SU-DHL-6 (cell line): Measurements from ENCODE around the gene ANTXRL.

Experiments used
- H2AFZ ChIP-seq: fragments of 200-600 bp; sonication (generic); 2 replicates; pipeline ENCODE4 v1.6.1; 2014; ENCODE audit warnings: low read depth, mild to moderate bottlenecking, moderate library complexity, mixed read lengths, antibody characterized with exemption, low read length; ENCODE audit not compliant: severe bottlenecking
- H3F3A ChIP-seq: fragments of 200-600 bp; shearing (Covaris generic); 2 replicates; pipeline ENCODE4 v1.6.0; 2016; ENCODE audit warnings: antibody characterized with exemption, mild to moderate bottlenecking; ENCODE audit not compliant: insufficient read depth
- H3K27ac ChIP-seq: fragments of 200-600 bp; sonication (generic); 2 replicates; pipeline ENCODE4 v1.5.1; 2016; ENCODE audit warnings: low read depth, mild to moderate bottlenecking, low read length, moderate library complexity, mixed read lengths
- H3K27me3 ChIP-seq: fragments of 200-600 bp; sonication (generic), shearing (Covaris generic); 2 replicates; pipeline ENCODE4 v1.6.0; 2014; ENCODE audit warnings: mild to moderate bottlenecking, low read length
- H3K36me3 ChIP-seq: fragments of 200-600 bp; sonication (generic); 2 replicates; pipeline ENCODE4 v1.6.1; 2014; ENCODE audit warnings: mild to moderate bottlenecking, low read length, mixed read lengths
- H3K4me2 ChIP-seq: fragments of 300-600, 200-600 bp; shearing (Covaris generic), sonication (generic); 2 replicates; pipeline ENCODE4 v1.6.0; 2014; ENCODE audit warnings: low read length, low read depth, mild to moderate bottlenecking; ENCODE audit not compliant: poor library complexity, severe bottlenecking
- H3K4me3 ChIP-seq: fragments of 200-600 bp; sonication (generic); 2 replicates; pipeline ENCODE4 v1.5.1; 2014; ENCODE audit warnings: antibody characterized with exemption, low read length, mild to moderate bottlenecking, mixed read lengths; ENCODE audit not compliant: insufficient read depth, poor library complexity, severe bottlenecking
- H3K79me2 ChIP-seq: fragments of 200-600 bp; sonication (generic); 2 replicates; pipeline ENCODE4 v1.6.1; 2014; ENCODE audit warnings: mild to moderate bottlenecking, low read length, moderate library complexity; ENCODE audit not compliant: insufficient read depth
- H3K9ac ChIP-seq: fragments of 200-600 bp; sonication (generic); 2 replicates; pipeline ENCODE4 v1.7.0; 2014; ENCODE audit warnings: mild to moderate bottlenecking, low read length
- H3K9me2 ChIP-seq: fragments of 200-600 bp; sonication (generic); replicated peaks from 2 replicates; pipeline ENCODE4 v1.6.1; 2014; ENCODE audit warnings: low read length; ENCODE audit not compliant: insufficient read depth
- H3K9me3 ChIP-seq: fragments of 200-600 bp; sonication (generic); 2 replicates; pipeline ENCODE4 v1.6.1; 2014; ENCODE audit warnings: low read length, mixed read lengths; ENCODE audit not compliant: insufficient read depth
- H4K20me1 ChIP-seq: fragments of 200-600 bp; sonication (generic); 2 replicates; pipeline ENCODE4 v1.6.1; 2014; ENCODE audit warnings: low read depth, mild to moderate bottlenecking, antibody characterized with exemption, low read length, moderate library complexity, mixed read lengths
- EZH2phosphoT487 ChIP-seq: fragments of 200-600 bp; sonication (generic), shearing (Covaris generic); conservative IDR thresholded peaks from 2 replicates; pipeline ENCODE4 v1.6.1; 2018; ENCODE audit warnings: mild to moderate bottlenecking, antibody characterized with exemption, low read length, moderate library complexity, mixed read lengths
- TF ChIP-seq, protein P1 (sequence below): fragments of 200-600 bp; sonication (generic); IDR thresholded peaks from one replicate; pipeline ENCODE4 v1.5.1; 2017; ENCODE audit warnings: antibody characterized with exemption, mild to moderate bottlenecking, low read length, moderate library complexity; ENCODE audit not compliant: insufficient read depth, poor library complexity, severe bottlenecking

ANTXRL gene

DNA sequence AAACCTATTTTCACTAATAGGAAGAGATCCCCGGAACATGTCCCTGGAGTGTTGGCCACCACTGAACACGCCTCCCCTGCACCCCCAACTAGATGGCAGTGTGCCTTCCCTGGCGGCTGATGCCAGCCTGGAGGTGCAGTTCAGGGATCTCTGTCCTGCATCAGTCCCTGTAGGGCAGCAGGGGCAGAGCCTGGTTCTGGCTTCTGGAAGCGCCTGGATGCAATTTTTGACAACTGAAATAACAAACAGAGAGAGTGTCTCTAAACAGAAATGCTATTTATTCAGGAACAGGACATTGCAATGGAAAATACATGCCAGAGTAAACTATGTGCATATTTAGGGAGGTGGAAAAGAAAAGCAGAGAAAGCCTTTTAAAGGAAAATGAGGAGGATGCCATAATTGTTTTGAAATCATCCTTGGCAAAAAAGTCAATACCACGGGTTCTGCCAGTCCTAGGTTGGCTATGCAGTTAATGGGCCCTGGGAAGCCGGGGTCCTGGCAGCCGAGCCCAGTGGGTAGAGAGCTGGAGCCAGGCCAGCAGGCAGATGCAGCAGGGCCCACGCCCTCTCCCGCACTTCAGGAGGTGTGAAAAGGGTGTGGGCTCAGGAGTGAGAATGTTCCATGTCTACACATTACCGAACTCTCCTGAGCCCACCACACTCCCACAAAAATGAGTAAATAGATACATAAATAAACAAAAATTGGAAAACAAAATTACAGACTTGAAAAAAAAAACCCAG, 18.5 kb downstream of the ANTXRL start:
- H3K9me3 ChIP-seq, result no peaks in the 10 kb centered on the region
- H3K27ac ChIP-seq, result no peak overlapping the region
- H3K4me2 ChIP-seq, result no peak overlapping the region
- H3K9me2 ChIP-seq, result no peaks in the 10 kb centered on the region
- TF ChIP-seq EZH2phosphoT487, result no peak
- TF ChIP-seq, protein P1, sequence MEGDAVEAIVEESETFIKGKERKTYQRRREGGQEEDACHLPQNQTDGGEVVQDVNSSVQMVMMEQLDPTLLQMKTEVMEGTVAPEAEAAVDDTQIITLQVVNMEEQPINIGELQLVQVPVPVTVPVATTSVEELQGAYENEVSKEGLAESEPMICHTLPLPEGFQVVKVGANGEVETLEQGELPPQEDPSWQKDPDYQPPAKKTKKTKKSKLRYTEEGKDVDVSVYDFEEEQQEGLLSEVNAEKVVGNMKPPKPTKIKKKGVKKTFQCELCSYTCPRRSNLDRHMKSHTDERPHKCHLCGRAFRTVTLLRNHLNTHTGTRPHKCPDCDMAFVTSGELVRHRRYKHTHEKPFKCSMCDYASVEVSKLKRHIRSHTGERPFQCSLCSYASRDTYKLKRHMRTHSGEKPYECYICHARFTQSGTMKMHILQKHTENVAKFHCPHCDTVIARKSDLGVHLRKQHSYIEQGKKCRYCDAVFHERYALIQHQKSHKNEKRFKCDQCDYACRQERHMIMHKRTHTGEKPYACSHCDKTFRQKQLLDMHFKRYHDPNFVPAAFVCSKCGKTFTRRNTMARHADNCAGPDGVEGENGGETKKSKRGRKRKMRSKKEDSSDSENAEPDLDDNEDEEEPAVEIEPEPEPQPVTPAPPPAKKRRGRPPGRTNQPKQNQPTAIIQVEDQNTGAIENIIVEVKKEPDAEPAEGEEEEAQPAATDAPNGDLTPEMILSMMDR, result no peak
- no peak overlapping the region for H3K4me3 ChIP-seq
- H4K20me1 ChIP-seq, result no peaks in the 10 kb centered on the region
- no peaks in the 10 kb centered on the region for H3K27me3 ChIP-seq
- no peaks in the 10 kb centered on the region for H3K79me2 ChIP-seq
- no peaks in the 10 kb centered on the region for H3K36me3 ChIP-seq
- H3F3A ChIP-seq, result no peaks in the 10 kb centered on the region
- H2AFZ ChIP-seq, result no peak overlapping the region
- no peak overlapping the region for H3K9ac ChIP-seq

DNA sequence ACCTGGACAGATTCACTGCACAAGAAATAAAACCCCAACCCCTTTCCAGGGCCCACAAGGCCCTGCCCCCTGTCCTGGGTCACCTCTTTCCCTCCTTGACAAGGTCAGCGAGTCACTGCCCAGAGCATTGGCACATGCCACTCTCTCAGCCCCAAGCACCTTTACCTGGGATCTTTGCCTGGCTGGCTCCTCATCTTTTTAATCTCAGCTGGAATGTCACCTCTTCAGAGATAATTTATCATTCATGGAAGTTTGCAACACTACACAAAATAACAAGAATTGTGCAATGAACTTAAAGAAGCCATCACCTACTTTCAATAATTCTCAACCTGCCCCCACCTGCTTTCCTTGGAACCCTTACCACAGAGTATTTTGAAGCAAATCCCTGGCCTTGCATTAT, 19.2 kb downstream of the ANTXRL start:
- H3F3A ChIP-seq, result no peaks in the 10 kb centered on the region
- H3K4me3 ChIP-seq, result no peak overlapping the region
- no peak for TF ChIP-seq EZH2phosphoT487
- TF ChIP-seq, protein P1, result no peak
- H3K9ac ChIP-seq, result no peak overlapping the region
- H3K9me2 ChIP-seq, result no peaks in the 10 kb centered on the region
- no peak overlapping the region for H3K4me2 ChIP-seq
- no peaks in the 10 kb centered on the region for H3K27me3 ChIP-seq
- no peaks in the 10 kb centered on the region for H4K20me1 ChIP-seq
- H3K27ac ChIP-seq, result no peak overlapping the region
- no peak overlapping the region for H2AFZ ChIP-seq
- H3K36me3 ChIP-seq, result no peaks in the 10 kb centered on the region
- no peaks in the 10 kb centered on the region for H3K9me3 ChIP-seq
- H3K79me2 ChIP-seq, result no peaks in the 10 kb centered on the region

DNA sequence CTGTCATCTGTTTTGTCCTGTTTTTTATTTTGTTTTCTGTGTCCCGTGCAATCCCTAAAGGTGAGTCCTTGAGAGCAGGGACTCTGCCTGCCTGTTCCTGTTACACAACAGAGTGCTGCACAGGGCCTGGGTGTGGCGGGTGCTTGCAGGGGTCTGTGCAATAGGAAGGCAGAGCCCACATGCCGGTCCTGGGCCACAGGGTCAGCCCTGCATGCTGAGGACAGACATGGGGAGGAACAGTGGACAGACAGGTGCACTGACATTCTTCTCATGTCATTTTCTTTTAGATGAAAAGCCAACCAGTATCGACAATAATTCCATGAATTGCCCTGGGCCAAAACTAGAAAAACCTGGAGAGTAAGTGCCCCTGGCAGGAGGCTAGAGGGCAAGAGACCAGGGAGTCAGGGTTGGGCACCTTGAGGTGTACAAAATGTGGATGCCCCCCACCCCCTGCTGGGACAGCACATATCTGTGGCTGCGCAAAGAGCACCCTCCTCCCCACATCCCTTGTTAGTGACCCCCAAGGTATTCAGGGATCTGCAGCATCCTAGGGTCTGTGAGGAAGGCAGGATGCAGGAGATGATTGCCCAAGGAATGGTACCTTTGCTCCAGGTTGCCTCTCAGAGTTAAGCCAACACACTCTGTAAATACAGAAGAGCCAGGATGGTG, 19.9 kb downstream of the ANTXRL start:
- Histone ChIP-seq H3K4me3 (no peak overlapping the region), H3K4me2 (no peak overlapping the region), H2AFZ (no peak overlapping the region), H3K36me3 (no peaks in the 10 kb centered on the region), H3K79me2 (no peaks in the 10 kb centered on the region), H3K9ac (no peak overlapping the region), H3K9me2 (no peaks in the 10 kb centered on the region), H4K20me1 (no peaks in the 10 kb centered on the region), H3K27ac (no peak overlapping the region), H3F3A (no peaks in the 10 kb centered on the region), H3K27me3 (no peaks in the 10 kb centered on the region), H3K9me3 (no peaks in the 10 kb centered on the region)
- no peak for TF ChIP-seq EZH2phosphoT487
- TF ChIP-seq, protein P1, result no peak
